Stimulated activated naive CD8-positive, alpha-beta T cell treated with anti-CD3 and anti-CD28 coated beads, Interleukin-15, Interleukin-2, amounts not matched to agents 100 ng/mL and 50 ng/mL, for 24 hours (primary cell): ENCODE measurements around the gene INPP5D.

Experiments used
- H3K27ac Mint-ChIP-seq: one replicate; pipeline ENCODE4 v1.8.0; 2021; ENCODE audit warnings: mild to moderate bottlenecking, mixed read lengths
- H3K27me3 Mint-ChIP-seq: one replicate; pipeline ENCODE4 v1.8.0; 2021; ENCODE audit warnings: mixed read lengths
- H3K36me3 Mint-ChIP-seq: one replicate; pipeline ENCODE4 v1.8.0; 2021; ENCODE audit warnings: low read depth, mixed read lengths
- H3K4me1 Mint-ChIP-seq: one replicate; pipeline ENCODE4 v1.8.0; 2021; ENCODE audit warnings: low read depth, mixed read lengths
- H3K4me3 Mint-ChIP-seq: one replicate; pipeline ENCODE4 v1.8.0; 2021; ENCODE audit warnings: mild to moderate bottlenecking, mixed read lengths
- H3K9me3 Mint-ChIP-seq: one replicate; pipeline ENCODE4 v1.8.0; 2021; ENCODE audit warnings: mixed read lengths

Gene INPP5D

GRCh38 chr2:233068762-233069418 lies 8.7 kb downstream of the INPP5D start:
- Mint-ChIP-seq H3K27me3 (no peaks in the 10 kb centered on the region), H3K36me3 (peaks cover 55% of the 10 kb centered on the region), H3K9me3 (peaks cover 4% of the 10 kb centered on the region), H3K4me3 (peak overlapping the region; percentile 4), H3K4me1 (peaks cover 72% of the 10 kb centered on the region), H3K27ac (peak overlapping the region; percentile 56)

DNA sequence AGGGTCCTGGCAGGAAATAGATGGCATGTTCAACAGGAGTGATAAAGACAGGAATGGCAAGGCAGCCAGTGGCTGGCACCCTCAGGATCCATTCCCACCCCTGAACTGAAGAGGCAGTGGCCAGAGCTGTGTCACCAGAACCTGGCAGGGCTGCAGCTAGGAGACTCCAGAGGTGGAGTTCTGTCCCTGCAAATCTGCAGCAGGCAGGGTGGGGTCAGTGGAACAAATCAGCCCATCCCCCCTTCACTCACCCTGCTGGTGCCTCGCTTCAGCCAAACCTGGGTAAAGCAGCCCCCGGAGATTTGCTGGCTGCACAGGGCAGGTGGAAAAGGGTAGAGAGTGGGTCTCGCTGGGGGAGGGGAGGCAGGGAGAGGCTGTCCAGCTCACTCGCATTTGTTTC lies 12.7 kb downstream of the INPP5D start:
- H3K27me3 Mint-ChIP-seq: no peaks in the 10 kb centered on the region
- peaks cover 4% of the 10 kb centered on the region for H3K9me3 Mint-ChIP-seq
- peaks cover 40% of the 10 kb centered on the region for H3K4me1 Mint-ChIP-seq
- peaks cover 32% of the 10 kb centered on the region for H3K36me3 Mint-ChIP-seq
- no peak overlapping the region for H3K4me3 Mint-ChIP-seq
- no peak overlapping the region for H3K27ac Mint-ChIP-seq

- Mint-ChIP-seq H3K27me3 (no peaks in the 10 kb centered on the region), H3K27ac (no peak overlapping the region), H3K9me3 (peaks cover 4% of the 10 kb centered on the region), H3K36me3 (peaks cover 26% of the 10 kb centered on the region), H3K4me3 (no peak overlapping the region), H3K4me1 (peaks cover 44% of the 10 kb centered on the region)
Measured at GRCh38 chr2:233074106-233074505, 14.0 kb downstream of the INPP5D start.

DNA sequence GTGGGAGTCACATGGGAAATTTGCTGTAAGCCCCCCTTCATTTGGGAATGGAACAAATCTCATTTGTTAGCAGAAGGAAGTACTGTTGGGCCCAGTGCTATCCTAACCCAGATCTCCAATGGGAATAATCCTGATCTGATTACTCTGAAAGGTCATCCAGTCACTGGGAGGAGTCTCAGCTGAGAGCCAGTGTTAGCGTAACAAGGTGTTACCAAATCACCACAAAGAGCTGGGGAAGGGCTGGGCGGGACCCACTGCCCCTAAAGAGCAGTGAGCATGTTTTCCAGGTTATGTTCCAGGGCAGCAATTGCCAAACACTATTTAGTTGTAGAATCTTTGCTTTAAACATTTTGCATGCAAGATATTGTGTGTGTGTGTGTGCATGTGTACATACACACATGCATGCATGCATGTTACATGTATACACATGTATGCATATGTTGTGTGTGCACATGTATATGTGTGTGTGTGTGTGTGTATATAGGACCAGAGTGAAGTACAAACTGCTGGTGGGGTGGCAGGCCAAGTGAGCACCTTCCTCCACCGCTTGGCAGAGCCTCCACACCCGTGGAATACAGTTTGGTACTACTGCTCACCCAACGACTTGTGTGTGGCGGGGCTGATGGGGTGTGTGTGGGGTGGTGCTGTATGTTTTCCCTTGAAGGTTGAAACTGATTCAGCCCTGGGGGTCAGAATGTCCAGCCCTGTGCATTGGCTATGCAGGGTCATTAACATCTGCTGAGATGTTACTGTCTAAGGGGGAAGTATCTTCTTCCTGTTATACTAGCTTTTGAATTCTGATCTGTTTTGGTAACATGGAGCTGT lies 15.2 kb downstream of the INPP5D start:
- no peak overlapping the region for H3K4me3 Mint-ChIP-seq
- peaks cover 30% of the 10 kb centered on the region for H3K36me3 Mint-ChIP-seq
- peaks cover 44% of the 10 kb centered on the region for H3K4me1 Mint-ChIP-seq
- no peaks in the 10 kb centered on the region for H3K27me3 Mint-ChIP-seq
- H3K27ac Mint-ChIP-seq: no peak overlapping the region
- H3K9me3 Mint-ChIP-seq: peaks cover 4% of the 10 kb centered on the region

DNA sequence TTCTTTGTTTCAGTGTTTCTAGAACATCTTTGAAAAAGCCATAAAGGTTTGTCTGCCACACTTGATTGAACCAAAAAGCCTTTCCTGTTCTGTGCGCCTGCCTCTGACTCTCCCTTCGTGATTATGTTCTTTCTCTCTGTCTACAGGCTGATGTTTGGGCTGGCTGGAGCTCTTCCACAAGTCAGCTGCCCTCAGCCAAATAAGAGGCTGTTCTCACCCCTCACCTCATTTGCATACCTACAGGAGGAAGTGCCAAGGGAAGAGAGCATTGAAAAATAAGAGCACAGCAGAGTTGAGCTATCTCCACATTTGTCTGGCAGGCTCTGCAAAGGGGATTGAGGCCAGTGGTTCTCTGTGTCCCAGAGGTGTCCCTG lies 15.8 kb downstream of the INPP5D start:
- H3K4me3 Mint-ChIP-seq: no peak overlapping the region
- H3K4me1 Mint-ChIP-seq: peaks cover 44% of the 10 kb centered on the region
- H3K27ac Mint-ChIP-seq: no peak overlapping the region
- peaks cover 4% of the 10 kb centered on the region for H3K9me3 Mint-ChIP-seq
- H3K36me3 Mint-ChIP-seq: peaks cover 30% of the 10 kb centered on the region
- no peaks in the 10 kb centered on the region for H3K27me3 Mint-ChIP-seq

DNA sequence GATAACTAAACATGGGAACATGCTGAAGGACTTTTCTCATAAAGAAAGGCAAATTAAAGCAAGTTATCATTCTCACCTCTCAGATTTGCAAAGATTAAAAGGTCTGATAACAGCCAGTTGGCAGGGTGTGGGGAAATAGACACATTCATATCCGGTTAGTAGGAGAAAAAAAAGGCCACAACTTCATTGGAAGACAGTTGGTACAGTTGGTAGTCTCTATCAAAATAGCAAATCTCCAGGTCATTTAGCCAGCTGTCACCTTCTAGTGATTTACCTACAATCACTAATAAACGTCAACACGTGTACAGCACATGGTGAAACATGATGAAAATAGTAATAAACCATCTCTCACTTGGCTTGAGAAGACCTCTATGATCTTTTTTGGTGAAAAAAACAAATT lies 16.6 kb downstream of the INPP5D start:
- H3K36me3 Mint-ChIP-seq: peaks cover 32% of the 10 kb centered on the region
- H3K27ac Mint-ChIP-seq: no peak overlapping the region
- peaks cover 2% of the 10 kb centered on the region for H3K9me3 Mint-ChIP-seq
- H3K4me3 Mint-ChIP-seq: no peak overlapping the region
- no peaks in the 10 kb centered on the region for H3K27me3 Mint-ChIP-seq
- peaks cover 45% of the 10 kb centered on the region for H3K4me1 Mint-ChIP-seq

GRCh38 chr2:233079473-233079877 lies 19.3 kb downstream of the INPP5D start:
- peaks cover 70% of the 10 kb centered on the region for H3K4me1 Mint-ChIP-seq
- H3K4me3 Mint-ChIP-seq: peak overlapping the region; percentile 76
- H3K27me3 Mint-ChIP-seq: no peaks in the 10 kb centered on the region
- no peaks in the 10 kb centered on the region for H3K9me3 Mint-ChIP-seq
- H3K36me3 Mint-ChIP-seq: peaks cover 49% of the 10 kb centered on the region
- H3K27ac Mint-ChIP-seq: peak overlapping the region; percentile 82

GRCh38 chr2:233079953-233080835 lies 20.1 kb downstream of the INPP5D start:
- H3K4me1 Mint-ChIP-seq: peaks cover 77% of the 10 kb centered on the region
- no peaks in the 10 kb centered on the region for H3K9me3 Mint-ChIP-seq
- peak overlapping the region; percentile 64 for H3K4me3 Mint-ChIP-seq
- H3K36me3 Mint-ChIP-seq: peaks cover 54% of the 10 kb centered on the region
- peak overlapping the region; percentile 92 for H3K27ac Mint-ChIP-seq
- H3K27me3 Mint-ChIP-seq: no peaks in the 10 kb centered on the region

- H3K4me3 Mint-ChIP-seq: peak overlapping the region; percentile 64
- peak overlapping the region; percentile 92 for H3K27ac Mint-ChIP-seq
- H3K36me3 Mint-ChIP-seq: peaks cover 60% of the 10 kb centered on the region
- H3K4me1 Mint-ChIP-seq: peaks cover 83% of the 10 kb centered on the region
- no peaks in the 10 kb centered on the region for H3K9me3 Mint-ChIP-seq
- H3K27me3 Mint-ChIP-seq: no peaks in the 10 kb centered on the region
Measured at GRCh38 chr2:233080836-233081229, 20.7 kb downstream of the INPP5D start.

DNA sequence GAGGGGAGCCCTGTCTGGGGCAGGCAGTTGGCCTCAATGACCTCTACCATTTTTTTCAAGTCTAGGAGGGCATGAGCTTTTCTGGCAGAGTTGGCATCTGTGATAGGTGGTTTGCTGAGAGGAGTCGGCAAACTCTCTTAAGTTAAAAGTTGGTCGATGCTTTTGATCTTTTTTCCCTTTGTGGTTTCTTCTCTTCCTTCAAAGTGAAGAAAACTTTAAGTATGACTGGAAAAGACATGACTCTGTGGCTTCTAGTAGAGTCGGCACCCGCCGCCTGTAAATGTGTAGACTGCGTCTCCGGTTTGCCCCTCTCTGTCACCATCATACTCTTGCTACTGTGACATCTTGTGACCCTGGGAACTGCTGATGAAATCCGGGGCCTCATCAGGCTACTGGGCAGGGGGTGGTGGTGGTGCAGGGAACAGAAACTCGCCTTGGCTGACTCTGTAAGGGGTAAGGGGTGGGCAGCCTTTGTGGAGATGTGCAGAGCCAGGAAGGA lies 21.1 kb downstream of the INPP5D start:
- H3K4me3 Mint-ChIP-seq: peak overlapping the region; percentile 64
- peaks cover 62% of the 10 kb centered on the region for H3K36me3 Mint-ChIP-seq
- peaks cover 88% of the 10 kb centered on the region for H3K4me1 Mint-ChIP-seq
- peak overlapping the region; percentile 92 for H3K27ac Mint-ChIP-seq
- H3K9me3 Mint-ChIP-seq: no peaks in the 10 kb centered on the region
- no peaks in the 10 kb centered on the region for H3K27me3 Mint-ChIP-seq

GRCh38 chr2:233081731-233082221 lies 21.6 kb downstream of the INPP5D start:
- Mint-ChIP-seq H3K27ac (peak overlapping the region; percentile 92), H3K9me3 (no peaks in the 10 kb centered on the region), H3K27me3 (no peaks in the 10 kb centered on the region), H3K4me3 (peak overlapping the region; percentile 64), H3K4me1 (peaks cover 93% of the 10 kb centered on the region), H3K36me3 (peaks cover 65% of the 10 kb centered on the region)

GRCh38 chr2:233082222-233082930 lies 22.2 kb downstream of the INPP5D start:
- Mint-ChIP-seq H3K36me3 (peaks cover 65% of the 10 kb centered on the region), H3K27ac (peak overlapping the region; percentile 92), H3K9me3 (no peaks in the 10 kb centered on the region), H3K27me3 (no peaks in the 10 kb centered on the region), H3K4me3 (peak overlapping the region; percentile 64), H3K4me1 (peaks cover 96% of the 10 kb centered on the region)

DNA sequence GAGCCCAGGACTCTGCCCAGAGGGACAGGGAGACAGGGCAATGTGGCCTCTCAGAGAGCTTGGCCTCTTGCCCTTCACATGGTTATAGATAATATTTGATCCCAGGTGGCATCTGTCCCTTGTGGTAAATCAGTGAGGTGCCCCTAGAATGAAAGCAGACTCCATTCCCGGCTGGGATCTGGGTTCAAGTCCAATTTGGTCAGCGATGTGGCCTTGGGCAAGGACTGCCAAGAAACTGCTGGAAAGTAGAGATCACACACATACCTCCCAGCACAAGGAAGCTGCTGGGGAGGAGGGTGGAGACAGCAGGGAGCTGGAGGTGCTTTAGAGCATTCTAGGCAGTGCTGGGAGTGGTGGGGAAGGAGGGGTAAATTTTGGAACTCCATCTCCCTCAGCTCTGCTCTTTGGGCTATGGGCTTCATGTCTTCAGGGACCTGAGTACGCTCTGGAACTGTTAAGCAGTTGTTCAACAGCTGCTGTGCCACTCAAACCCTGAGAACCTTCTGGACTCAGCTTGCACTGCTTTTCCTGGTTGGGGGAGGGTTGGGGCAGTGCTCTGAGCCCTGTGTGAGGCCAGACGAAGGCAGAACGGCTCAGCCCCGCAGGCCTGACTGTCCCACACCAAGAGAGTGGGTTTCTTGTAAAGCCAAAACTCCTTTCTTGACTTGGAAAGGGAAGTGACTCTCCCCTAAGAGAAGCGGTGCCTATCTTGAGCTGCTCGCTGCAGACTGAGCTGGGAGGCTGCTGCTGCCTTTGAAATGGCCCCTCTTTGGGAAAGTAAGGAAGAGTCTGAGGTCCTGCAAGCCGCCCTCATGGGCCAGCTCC lies 23.0 kb downstream of the INPP5D start:
- Mint-ChIP-seq H3K27me3 (no peaks in the 10 kb centered on the region), H3K4me3 (peak overlapping the region; percentile 64), H3K4me1 (peaks cover 95% of the 10 kb centered on the region), H3K36me3 (peaks cover 72% of the 10 kb centered on the region), H3K9me3 (no peaks in the 10 kb centered on the region), H3K27ac (peak overlapping the region; percentile 92)
